Activated T-helper 2 cell treated with anti-CD3 and anti-CD28 coated beads, Interferon-gamma antibody, Interleukin-2, Interleukin-4, amounts not matched to agents 10 μg/mL and 5 μg/mL and 100 μg/mL, durations not matched to agents 14 hours and 24 hours and 36 hours (primary cell): ENCODE results near the gene OR51B4. TPM values are rescaled to one million over a fixed set of nuclear protein-coding genes. Genes with fewer than 3 reads are reported as not detected.

Experiments
- DNase-seq: peaks from one replicate; pipeline ENCODE4 v3.0.0; 2021; ENCODE audit warnings: low spot score
- H3K27ac Mint-ChIP-seq: one replicate; pipeline ENCODE4 v1.8.0; 2021; ENCODE audit warnings: mixed read lengths
- H3K27me3 Mint-ChIP-seq: one replicate; pipeline ENCODE4 v1.8.0; 2021; ENCODE audit warnings: low read depth, mixed read lengths
- H3K36me3 Mint-ChIP-seq: one replicate; pipeline ENCODE4 v1.8.0; 2021; ENCODE audit warnings: low read depth, mixed read lengths
- H3K4me1 Mint-ChIP-seq: one replicate; pipeline ENCODE4 v1.8.0; 2021; ENCODE audit warnings: low read depth, mixed read lengths
- H3K4me3 Mint-ChIP-seq: one replicate; pipeline ENCODE4 v1.8.0; 2021; ENCODE audit warnings: low read depth, mild to moderate bottlenecking, moderate library complexity, mixed read lengths
- H3K9me3 Mint-ChIP-seq: one replicate; pipeline ENCODE4 v1.8.0; 2021; ENCODE audit warnings: mixed read lengths
- intact Hi-C: fragments of 100-400 bp; cut with micrococcal nuclease; formaldehyde crosslinking; loops from one replicate; pipeline ENCODE4 v1.15.1; 2023
- total RNA-seq: library from RNA; stranded (reverse); gene quantifications from 2 replicates; pipeline ENCODE4 v1.2.3, GENCODE V29; 2022

Gene OR51B4
- total RNA-seq, 1 donor from 2014 or later: not detected

GRCh38 chr11:5279471-5280090 lies 22.2 kb downstream of the OR51B4 start:
- Mint-ChIP-seq H3K4me1 (peaks cover 2% of the 10 kb centered on the region), H3K9me3 (no peaks in the 10 kb centered on the region), H3K27me3 (no peaks in the 10 kb centered on the region), H3K4me3 (no peak overlapping the region), H3K27ac (no peak overlapping the region), H3K36me3 (no peaks in the 10 kb centered on the region)
- no peak for DNase-seq
- intact Hi-C loops: no loop called here

- intact Hi-C loops: no loop called here
- no peak for DNase-seq
- Mint-ChIP-seq H3K9me3 (no peaks in the 10 kb centered on the region), H3K4me3 (no peak overlapping the region), H3K4me1 (peaks cover 2% of the 10 kb centered on the region), H3K36me3 (no peaks in the 10 kb centered on the region), H3K27me3 (peaks cover 3% of the 10 kb centered on the region), H3K27ac (no peak overlapping the region)
Measured at GRCh38 chr11:5277807-5278382, 23.9 kb downstream of the OR51B4 start.

DNA sequence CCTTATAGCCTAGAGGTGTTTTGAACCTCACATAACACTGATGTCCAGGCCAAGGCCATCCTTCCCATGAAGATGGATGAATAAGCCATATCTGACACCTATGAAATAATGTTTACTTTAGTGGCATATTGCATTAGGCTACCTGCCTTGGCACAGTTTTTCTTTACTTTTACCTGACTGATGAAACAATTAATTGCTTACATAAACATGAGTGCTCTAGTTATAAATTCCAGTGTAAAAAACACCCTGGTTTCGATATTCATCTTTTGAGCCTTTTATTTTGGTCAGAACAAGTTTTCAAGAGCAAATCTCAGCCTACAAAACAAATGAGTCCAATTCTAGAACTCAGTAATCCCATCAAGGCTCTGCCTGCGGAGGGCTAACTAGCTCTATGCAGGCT lies 25.0 kb downstream of the OR51B4 start:
- Mint-ChIP-seq H3K4me3 (no peak overlapping the region), H3K4me1 (peaks cover 2% of the 10 kb centered on the region), H3K27ac (no peak overlapping the region), H3K27me3 (peaks cover 3% of the 10 kb centered on the region), H3K36me3 (no peaks in the 10 kb centered on the region), H3K9me3 (no peaks in the 10 kb centered on the region)
- intact Hi-C loops: no loop called here
- DNase-seq: no peak

GRCh38 chr11:5275369-5276110 lies 26.2 kb downstream of the OR51B4 start:
- no peaks in the 10 kb centered on the region for H3K36me3 Mint-ChIP-seq
- H3K4me3 Mint-ChIP-seq: no peak overlapping the region
- no peaks in the 10 kb centered on the region for H3K9me3 Mint-ChIP-seq
- peaks cover 5% of the 10 kb centered on the region for H3K27me3 Mint-ChIP-seq
- no peak for DNase-seq
- H3K4me1 Mint-ChIP-seq: peaks cover under 1% of the 10 kb centered on the region
- H3K27ac Mint-ChIP-seq: no peak overlapping the region
- intact Hi-C loops: no loop called here

DNA sequence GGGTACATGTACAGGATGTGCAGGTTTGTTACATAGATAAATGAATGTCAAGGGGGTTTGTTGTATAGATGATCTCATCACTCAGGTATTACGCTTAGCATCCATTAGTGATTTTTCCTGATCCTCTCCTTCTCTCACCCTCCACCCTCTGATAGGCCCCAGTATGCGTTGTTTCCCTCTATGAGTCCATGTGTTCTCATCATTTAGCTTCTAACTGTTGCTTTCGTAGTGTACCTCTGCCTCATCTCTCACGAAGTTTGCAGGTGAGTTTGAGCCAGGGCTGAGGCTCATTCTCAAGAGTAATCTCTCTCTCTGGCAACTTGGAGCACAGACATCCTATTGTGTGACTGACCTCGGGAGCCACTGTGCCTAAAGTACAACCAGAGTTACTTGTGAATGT lies 27.4 kb downstream of the OR51B4 start:
- Mint-ChIP-seq H3K4me1 (no peaks in the 10 kb centered on the region), H3K9me3 (no peaks in the 10 kb centered on the region), H3K27me3 (peaks cover 5% of the 10 kb centered on the region), H3K36me3 (no peaks in the 10 kb centered on the region), H3K27ac (no peak overlapping the region), H3K4me3 (no peak overlapping the region)
- intact Hi-C loops: no loop called here
- no peak for DNase-seq

GRCh38 chr11:5272395-5273017 lies 29.2 kb downstream of the OR51B4 start:
- no peaks in the 10 kb centered on the region for H3K9me3 Mint-ChIP-seq
- intact Hi-C loops: no loop called here

GRCh38 chr11:5269715-5270147 lies 32.0 kb downstream of the OR51B4 start, which contains the start of gene HBE1:
TSS of gene HBE1 (minus strand) at chr11:5269945. CDS start at chr11:5269890, 55 bp downstream.
- H3K27me3 Mint-ChIP-seq: peaks cover 5% of the 10 kb centered on the region
- H3K36me3 Mint-ChIP-seq: no peaks in the 10 kb centered on the region
- H3K4me1 Mint-ChIP-seq: no peaks in the 10 kb centered on the region
- no peak within 1 kb of the TSS for H3K27ac Mint-ChIP-seq
- intact Hi-C loops: no loop called here
- no peak within 1 kb of the TSS for H3K4me3 Mint-ChIP-seq
- no peaks in the 10 kb centered on the region for H3K9me3 Mint-ChIP-seq
- no peak for DNase-seq

More at GRCh38 chr11:5272395-5273017, 29.2 kb downstream of the OR51B4 start:
- no peak for DNase-seq
- no peaks in the 10 kb centered on the region for H3K36me3 Mint-ChIP-seq
- no peak overlapping the region for H3K27ac Mint-ChIP-seq
- H3K4me1 Mint-ChIP-seq: no peaks in the 10 kb centered on the region
- H3K4me3 Mint-ChIP-seq: no peak overlapping the region
- H3K27me3 Mint-ChIP-seq: peaks cover 5% of the 10 kb centered on the region

GRCh38 chr11:5267033-5267563 lies 34.6 kb downstream of the OR51B4 start:
- H3K4me1 Mint-ChIP-seq: no peaks in the 10 kb centered on the region
- DNase-seq: no peak
- no peak overlapping the region for H3K4me3 Mint-ChIP-seq
- no peaks in the 10 kb centered on the region for H3K9me3 Mint-ChIP-seq
- intact Hi-C loops: no loop called here
- H3K27me3 Mint-ChIP-seq: peaks cover 2% of the 10 kb centered on the region
- no peaks in the 10 kb centered on the region for H3K36me3 Mint-ChIP-seq
- no peak overlapping the region for H3K27ac Mint-ChIP-seq

- Mint-ChIP-seq H3K27me3 (peaks cover 2% of the 10 kb centered on the region), H3K9me3 (no peaks in the 10 kb centered on the region), H3K4me3 (no peak overlapping the region), H3K27ac (no peak overlapping the region), H3K4me1 (no peaks in the 10 kb centered on the region), H3K36me3 (no peaks in the 10 kb centered on the region)
- no peak for DNase-seq
- intact Hi-C loops: no loop called here
Measured at GRCh38 chr11:5266609-5267008, 35.1 kb downstream of the OR51B4 start.

GRCh38 chr11:5265832-5266231 lies 35.9 kb downstream of the OR51B4 start:
- DNase-seq: no peak
- Mint-ChIP-seq H3K27ac (no peak overlapping the region), H3K4me1 (no peaks in the 10 kb centered on the region), H3K27me3 (no peaks in the 10 kb centered on the region), H3K36me3 (no peaks in the 10 kb centered on the region), H3K4me3 (no peak overlapping the region), H3K9me3 (no peaks in the 10 kb centered on the region)
- intact Hi-C loops: no loop called here

DNA sequence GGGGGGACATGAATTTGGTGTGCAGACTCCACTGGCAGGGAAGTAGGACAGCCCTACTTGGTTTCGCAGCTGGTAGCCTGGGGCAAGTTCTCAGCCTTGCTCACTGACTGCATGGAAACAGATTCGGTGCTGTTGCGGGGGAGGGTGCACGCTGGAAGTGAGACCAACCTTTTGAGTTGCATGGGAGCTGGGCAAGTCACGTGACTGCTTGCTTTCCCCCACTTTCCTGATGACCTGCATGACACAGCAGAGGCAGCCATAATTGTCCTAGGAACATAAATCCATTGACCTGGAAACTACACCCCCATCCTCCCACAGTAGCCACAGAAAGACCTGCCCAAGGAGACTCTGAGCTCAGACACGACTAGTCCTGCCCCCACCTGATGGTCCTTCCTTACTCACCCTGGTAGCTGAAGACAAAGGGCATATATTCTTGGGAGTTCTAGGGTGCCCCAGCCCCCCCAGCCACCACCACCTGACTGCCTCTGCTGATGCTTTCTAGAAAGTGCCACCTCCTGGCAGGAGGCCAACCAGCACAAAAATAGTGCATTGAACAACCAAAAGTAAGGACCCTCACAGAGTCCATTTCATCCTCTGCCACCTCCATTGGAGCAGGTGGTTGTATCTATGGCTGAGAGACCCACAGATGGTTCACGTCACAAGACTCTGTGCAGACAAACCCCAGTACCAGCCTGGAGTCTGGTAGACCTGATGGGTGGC lies 43.0 kb downstream of the OR51B4 start:
- Mint-ChIP-seq H3K4me1 (no peaks in the 10 kb centered on the region), H3K9me3 (no peaks in the 10 kb centered on the region), H3K27me3 (no peaks in the 10 kb centered on the region), H3K36me3 (no peaks in the 10 kb centered on the region), H3K4me3 (no peak overlapping the region), H3K27ac (no peak overlapping the region)
- intact Hi-C loops: no loop called here
- no peak for DNase-seq

- Mint-ChIP-seq H3K4me3 (no peak overlapping the region), H3K27me3 (no peaks in the 10 kb centered on the region), H3K9me3 (no peaks in the 10 kb centered on the region), H3K36me3 (no peaks in the 10 kb centered on the region), H3K4me1 (no peaks in the 10 kb centered on the region), H3K27ac (no peak overlapping the region)
- DNase-seq: no peak
- intact Hi-C loops: no loop called here
Measured at GRCh38 chr11:5257296-5257695, 44.5 kb downstream of the OR51B4 start.
